DND-41 (cell line): Measurements from ENCODE around the gene INPP5J.

Experiments
- ATAC-seq: fragments of 200-7000 bp; cut with Tn5 transposase; 3 replicates; pipeline ENCODE4 v1.9.1; 2021; ENCODE audit warnings: low read depth; ENCODE audit not compliant: insufficient read depth
- DNase-seq: peaks from one replicate; pipeline ENCODE4 v3.0.0-alpha.2; 2020
- H2AFZ ChIP-seq: 2 replicates; pipeline ENCODE4 v1.6.0; 2012; ENCODE audit warnings: low read depth, low read length
- H3K27ac ChIP-seq: 2 replicates; pipeline ENCODE4 v1.5.1; 2012; ENCODE audit warnings: low read length, inconsistent platforms
- H3K27me3 ChIP-seq: fragments of 200-600 bp; sonication (generic); 2 replicates; pipeline ENCODE4 v1.6.0; 2012; ENCODE audit warnings: low read length, mild to moderate bottlenecking, inconsistent platforms; ENCODE audit not compliant: insufficient read depth, poor library complexity
- H3K36me3 ChIP-seq: 2 replicates; pipeline ENCODE4 v1.5.1; 2012; ENCODE audit warnings: low read length, inconsistent platforms; ENCODE audit not compliant: insufficient read depth
- H3K4me1 ChIP-seq: 2 replicates; pipeline ENCODE4 v1.5.1; 2012; ENCODE audit warnings: mild to moderate bottlenecking, low read length; ENCODE audit not compliant: insufficient read depth
- H3K4me2 ChIP-seq: 2 replicates; pipeline ENCODE4 v1.6.0; 2012; ENCODE audit warnings: mild to moderate bottlenecking, moderate library complexity, low read length, inconsistent platforms; ENCODE audit not compliant: insufficient read depth
- H3K4me3 ChIP-seq, 2 experiments: fragments of 200-600 bp in 1 of 2; shearing (Covaris generic) in 1 of 2; 2 replicates each; pipeline ENCODE4 v1.5.1; 2012 to 2016; ENCODE audit warnings: inconsistent platforms in 2 of 2, low read length in 2 of 2, mild to moderate bottlenecking in 2 of 2, low read depth in 1 of 2, moderate library complexity in 1 of 2
- H3K79me2 ChIP-seq: 2 replicates; pipeline ENCODE4 v1.6.0; 2012; ENCODE audit warnings: low read length, inconsistent platforms; ENCODE audit not compliant: insufficient read depth
- H3K9ac ChIP-seq: 2 replicates; pipeline ENCODE4 v1.6.0; 2012; ENCODE audit warnings: low read depth, mild to moderate bottlenecking, inconsistent platforms, low read length, moderate library complexity
- H3K9me3 ChIP-seq: 2 replicates; pipeline ENCODE4 v1.5.1; 2012; ENCODE audit warnings: low read length, moderate library complexity, mild to moderate bottlenecking, inconsistent platforms; ENCODE audit not compliant: insufficient read depth, severe bottlenecking
- H4K20me1 ChIP-seq: 2 replicates; pipeline ENCODE4 v1.6.0; 2012; ENCODE audit warnings: low read length; ENCODE audit not compliant: insufficient read depth
- EZH2 ChIP-seq: IDR thresholded peaks from 3 replicates; pipeline ENCODE4 v1.6.1; 2012; ENCODE audit warnings: borderline replicate concordance, low read depth, mild to moderate bottlenecking, moderate library complexity, low read length, inconsistent platforms; ENCODE audit not compliant: severe bottlenecking
- TF ChIP-seq, protein P1 (sequence below): IDR thresholded peaks from 2 replicates; pipeline ENCODE4 v1.5.1; 2012; ENCODE audit warnings: borderline replicate concordance, low read length, moderate library complexity, mild to moderate bottlenecking; ENCODE audit not compliant: poor library complexity, severe bottlenecking; ENCODE audit errors: extremely low read depth

Gene INPP5J

DNA sequence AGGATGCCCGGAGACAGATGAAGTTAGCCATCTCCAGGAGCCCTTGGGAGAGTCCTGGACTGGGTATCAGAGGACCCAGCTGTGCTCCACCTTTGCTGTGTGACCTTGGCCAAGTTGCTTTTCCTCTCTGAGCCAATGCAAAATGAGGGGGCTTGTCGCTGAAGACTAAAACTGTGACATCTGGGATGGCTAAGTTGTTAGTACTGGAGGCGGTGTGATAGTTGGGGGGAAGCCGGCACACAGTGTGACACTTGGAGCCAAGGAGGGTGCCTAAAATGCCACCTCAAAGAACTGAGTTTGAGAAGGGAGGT lies 481 bp downstream of the INPP5J start:
- no peak overlapping the region for H3K4me2 ChIP-seq
- H3K9me3 ChIP-seq: no peaks in the 10 kb centered on the region
- ATAC-seq: no peak
- no peaks in the 10 kb centered on the region for H3K4me1 ChIP-seq
- no peak overlapping the region for H3K9ac ChIP-seq
- no peaks in the 10 kb centered on the region for H3K36me3 ChIP-seq
- no peak for TF ChIP-seq EZH2
- TF ChIP-seq, protein P1, sequence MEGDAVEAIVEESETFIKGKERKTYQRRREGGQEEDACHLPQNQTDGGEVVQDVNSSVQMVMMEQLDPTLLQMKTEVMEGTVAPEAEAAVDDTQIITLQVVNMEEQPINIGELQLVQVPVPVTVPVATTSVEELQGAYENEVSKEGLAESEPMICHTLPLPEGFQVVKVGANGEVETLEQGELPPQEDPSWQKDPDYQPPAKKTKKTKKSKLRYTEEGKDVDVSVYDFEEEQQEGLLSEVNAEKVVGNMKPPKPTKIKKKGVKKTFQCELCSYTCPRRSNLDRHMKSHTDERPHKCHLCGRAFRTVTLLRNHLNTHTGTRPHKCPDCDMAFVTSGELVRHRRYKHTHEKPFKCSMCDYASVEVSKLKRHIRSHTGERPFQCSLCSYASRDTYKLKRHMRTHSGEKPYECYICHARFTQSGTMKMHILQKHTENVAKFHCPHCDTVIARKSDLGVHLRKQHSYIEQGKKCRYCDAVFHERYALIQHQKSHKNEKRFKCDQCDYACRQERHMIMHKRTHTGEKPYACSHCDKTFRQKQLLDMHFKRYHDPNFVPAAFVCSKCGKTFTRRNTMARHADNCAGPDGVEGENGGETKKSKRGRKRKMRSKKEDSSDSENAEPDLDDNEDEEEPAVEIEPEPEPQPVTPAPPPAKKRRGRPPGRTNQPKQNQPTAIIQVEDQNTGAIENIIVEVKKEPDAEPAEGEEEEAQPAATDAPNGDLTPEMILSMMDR: no peak
- H4K20me1 ChIP-seq: no peaks in the 10 kb centered on the region
- H3K79me2 ChIP-seq: no peaks in the 10 kb centered on the region
- H2AFZ ChIP-seq: no peak overlapping the region
- H3K4me3 ChIP-seq: no peak overlapping the region
- no peak overlapping the region for H3K27ac ChIP-seq
- no peak for DNase-seq
- no peaks in the 10 kb centered on the region for H3K27me3 ChIP-seq

DNA sequence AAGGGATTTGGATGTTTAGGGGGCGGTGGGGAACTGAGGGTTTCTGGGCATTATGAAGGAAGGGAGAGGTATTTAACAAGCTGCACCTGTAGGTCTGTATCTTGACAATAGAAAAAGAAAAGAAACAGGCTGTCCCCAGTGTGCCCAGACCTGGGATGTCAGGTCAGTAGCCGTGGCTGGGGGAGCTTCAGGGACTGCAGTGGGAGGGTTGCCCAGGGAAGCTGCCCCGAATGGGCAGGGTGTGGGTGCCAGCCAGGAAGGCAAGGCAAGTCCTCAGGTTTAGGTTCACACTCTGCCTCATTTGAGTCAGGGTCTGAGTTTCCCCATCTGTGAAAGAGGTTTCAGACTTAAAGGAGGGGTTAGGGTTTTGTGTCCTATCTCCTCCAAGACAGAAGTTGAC lies 1.5 kb downstream of the INPP5J start:
- no peak overlapping the region for H3K4me3 ChIP-seq
- no peak for ATAC-seq
- H3K9me3 ChIP-seq: no peaks in the 10 kb centered on the region
- no peak overlapping the region for H3K4me2 ChIP-seq
- no peaks in the 10 kb centered on the region for H3K27me3 ChIP-seq
- H2AFZ ChIP-seq: no peak overlapping the region
- no peaks in the 10 kb centered on the region for H3K4me1 ChIP-seq
- no peak for DNase-seq
- TF ChIP-seq EZH2: no peak
- TF ChIP-seq, protein P1: no peak
- H4K20me1 ChIP-seq: no peaks in the 10 kb centered on the region
- no peak overlapping the region for H3K27ac ChIP-seq
- H3K36me3 ChIP-seq: no peaks in the 10 kb centered on the region
- H3K9ac ChIP-seq: no peak overlapping the region
- no peaks in the 10 kb centered on the region for H3K79me2 ChIP-seq

DNA sequence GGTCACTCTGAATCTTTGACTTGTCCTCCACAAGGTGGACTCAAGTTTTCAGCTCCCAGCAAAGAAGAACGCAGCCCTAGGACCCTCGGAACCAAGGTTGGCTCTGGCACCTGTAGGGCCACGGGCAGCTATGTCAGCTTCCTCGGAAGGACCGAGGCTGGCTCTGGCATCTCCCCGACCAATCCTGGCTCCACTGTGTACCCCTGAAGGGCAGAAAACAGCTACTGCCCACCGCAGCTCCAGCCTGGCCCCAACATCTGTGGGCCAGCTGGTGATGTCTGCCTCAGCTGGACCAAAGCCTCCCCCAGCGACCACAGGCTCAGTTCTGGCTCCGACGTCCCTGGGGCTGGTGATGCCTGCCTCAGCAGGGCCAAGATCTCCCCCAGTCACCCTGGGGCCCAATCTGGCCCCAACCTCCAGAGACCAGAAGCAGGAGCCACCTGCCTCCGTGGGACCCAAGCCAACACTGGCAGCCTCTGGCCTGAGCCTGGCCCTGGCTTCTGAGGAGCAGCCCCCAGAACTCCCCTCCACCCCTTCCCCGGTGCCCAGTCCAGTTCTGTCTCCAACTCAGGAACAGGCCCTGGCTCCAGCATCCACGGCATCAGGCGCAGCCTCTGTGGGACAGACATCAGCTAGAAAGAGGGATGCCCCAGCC lies 2.2 kb downstream of the INPP5J start:
- H3K9me3 ChIP-seq: no peaks in the 10 kb centered on the region
- no peaks in the 10 kb centered on the region for H3K27me3 ChIP-seq
- TF ChIP-seq EZH2: no peak
- TF ChIP-seq, protein P1: no peak
- H2AFZ ChIP-seq: no peak overlapping the region
- no peak overlapping the region for H3K4me2 ChIP-seq
- H3K4me3 ChIP-seq: no peak overlapping the region
- DNase-seq (no peak), ATAC-seq (no peak)
- no peaks in the 10 kb centered on the region for H3K36me3 ChIP-seq
- no peak overlapping the region for H3K9ac ChIP-seq
- no peaks in the 10 kb centered on the region for H3K4me1 ChIP-seq
- no peak overlapping the region for H3K27ac ChIP-seq
- no peaks in the 10 kb centered on the region for H3K79me2 ChIP-seq
- no peaks in the 10 kb centered on the region for H4K20me1 ChIP-seq

DNA sequence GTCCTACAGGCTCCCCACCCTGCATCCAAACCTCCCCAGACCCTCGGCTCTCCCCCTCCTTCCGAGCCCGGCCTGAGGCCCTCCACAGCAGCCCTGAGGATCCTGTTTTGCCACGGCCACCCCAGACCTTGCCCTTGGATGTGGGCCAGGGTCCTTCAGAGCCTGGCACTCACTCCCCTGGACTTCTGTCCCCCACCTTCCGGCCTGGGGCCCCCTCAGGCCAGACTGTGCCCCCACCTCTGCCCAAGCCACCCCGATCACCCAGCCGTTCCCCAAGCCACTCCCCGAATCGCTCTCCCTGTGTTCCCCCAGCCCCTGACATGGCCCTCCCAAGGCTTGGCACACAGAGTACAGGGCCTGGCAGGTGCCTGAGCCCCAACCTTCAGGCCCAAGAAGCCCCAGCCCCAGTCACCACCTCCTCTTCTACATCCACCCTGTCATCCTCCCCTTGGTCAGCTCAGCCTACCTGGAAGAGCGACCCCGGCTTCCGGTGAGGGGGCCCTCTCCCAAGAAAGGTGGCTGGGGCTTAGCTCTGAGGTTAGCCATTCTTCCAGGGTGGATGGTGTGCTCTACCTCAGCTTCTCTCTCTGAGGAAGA lies 2.9 kb downstream of the INPP5J start:
- no peaks in the 10 kb centered on the region for H3K79me2 ChIP-seq
- H2AFZ ChIP-seq: no peak overlapping the region
- no peak for TF ChIP-seq EZH2
- TF ChIP-seq, protein P1: no peak
- H3K36me3 ChIP-seq: no peaks in the 10 kb centered on the region
- H3K27me3 ChIP-seq: no peaks in the 10 kb centered on the region
- no peak overlapping the region for H3K4me2 ChIP-seq
- no peaks in the 10 kb centered on the region for H3K4me1 ChIP-seq
- H3K27ac ChIP-seq: no peak overlapping the region
- no peak overlapping the region for H3K4me3 ChIP-seq
- H4K20me1 ChIP-seq: no peaks in the 10 kb centered on the region
- ATAC-seq: no peak
- no peak overlapping the region for H3K9ac ChIP-seq
- no peak for DNase-seq
- no peaks in the 10 kb centered on the region for H3K9me3 ChIP-seq
